Neural cell (in vitro differentiated cells): ENCODE measurements around the gene IQCH. TPM values are rescaled to one million over a fixed set of nuclear protein-coding genes. Genes with fewer than 3 reads are reported as not detected.

Source experiments
- H2AFZ ChIP-seq: fragments of 200-600, 300-800 bp; sonication (generic), shearing (Covaris generic); 2 replicates; pipeline ENCODE4 v1.6.0; 2014; ENCODE audit warnings: low read depth, mild to moderate bottlenecking, antibody characterized with exemption, low read length, moderate library complexity
- H3F3A ChIP-seq: fragments of 200-600 bp; shearing (Covaris generic); 2 replicates; pipeline ENCODE4 v1.6.1; 2016; ENCODE audit warnings: mild to moderate bottlenecking, moderate library complexity, mixed read lengths, antibody characterized with exemption, low read length; ENCODE audit not compliant: insufficient read depth, poor library complexity, severe bottlenecking
- H3K27ac ChIP-seq: fragments of 200-600, 300-800 bp; sonication (generic), shearing (Covaris generic); 2 replicates; pipeline ENCODE4 v1.5.1; 2014; ENCODE audit warnings: mild to moderate bottlenecking, low read length, moderate library complexity
- H3K27me3 ChIP-seq: fragments of 300-800, 200-600 bp; sonication (generic), shearing (Covaris generic); 2 replicates; pipeline ENCODE4 v1.6.0; 2014; ENCODE audit warnings: mild to moderate bottlenecking, low read depth, low read length, moderate library complexity; ENCODE audit not compliant: insufficient read depth
- H3K36me3 ChIP-seq: fragments of 300-800, 200-600 bp; sonication (generic), shearing (Covaris generic); 2 replicates; pipeline ENCODE4 v1.5.1; 2014; ENCODE audit warnings: mild to moderate bottlenecking, antibody characterized with exemption, low read length, moderate library complexity; ENCODE audit not compliant: insufficient read depth
- H3K4me2 ChIP-seq: fragments of 300-800, 200-600 bp; sonication (generic), shearing (Covaris generic); 2 replicates; pipeline ENCODE4 v1.6.0; 2014; ENCODE audit warnings: mild to moderate bottlenecking, low read length
- H3K4me3 ChIP-seq: fragments of 300-800, 200-600 bp; sonication (generic), shearing (Covaris generic); 2 replicates; pipeline ENCODE4 v1.5.1; 2014; ENCODE audit warnings: mild to moderate bottlenecking, low read length, moderate library complexity
- H3K79me2 ChIP-seq: fragments of 200-600 bp; shearing (Covaris generic); replicated peaks from 2 replicates; pipeline ENCODE4 v1.6.0; 2014; ENCODE audit warnings: mild to moderate bottlenecking, low read length, moderate library complexity; ENCODE audit not compliant: insufficient read depth
- H3K9ac ChIP-seq: fragments of 300-800, 200-600 bp; sonication (generic), shearing (Covaris generic); 2 replicates; pipeline ENCODE4 v1.6.1; 2016; ENCODE audit warnings: mild to moderate bottlenecking, low read length, mixed read lengths
- H3K9me2 ChIP-seq: fragments of 200-600 bp; shearing (Covaris generic); 2 replicates; pipeline ENCODE4 v1.6.1; 2016; ENCODE audit warnings: mild to moderate bottlenecking, low read length, mixed read lengths; ENCODE audit not compliant: insufficient read depth
- H3K9me3 ChIP-seq: fragments of 200-600, 300-800 bp; sonication (generic), shearing (Covaris generic); 2 replicates; pipeline ENCODE4 v1.6.1; 2016; ENCODE audit warnings: mild to moderate bottlenecking, mixed run types, low read length, moderate library complexity, mixed read lengths
- H4K20me1 ChIP-seq: fragments of 200-600 bp; shearing (Covaris generic); 2 replicates; pipeline ENCODE4 v1.6.1; 2016; ENCODE audit warnings: mild to moderate bottlenecking, mixed run types; ENCODE audit not compliant: insufficient read depth
- EP300 ChIP-seq: fragments of 450-650 bp; conservative IDR thresholded peaks from 2 replicates; pipeline ENCODE4 v1.6.1; 2014; ENCODE audit warnings: antibody characterized with exemption, mild to moderate bottlenecking, moderate library complexity; ENCODE audit not compliant: poor library complexity, severe bottlenecking
- EZH2 ChIP-seq: fragments of 200-600, 300-800 bp; shearing (Covaris generic), sonication (generic); IDR thresholded peaks from 2 replicates; pipeline ENCODE4 v1.6.1; 2014; ENCODE audit warnings: antibody characterized with exemption, low read length, borderline replicate concordance, mild to moderate bottlenecking; ENCODE audit not compliant: insufficient read depth, poor library complexity, severe bottlenecking
- MXI1 ChIP-seq: fragments of 450-650 bp; conservative IDR thresholded peaks from 2 replicates; pipeline ENCODE4 v1.6.1; 2014; ENCODE audit warnings: antibody characterized with exemption, mild to moderate bottlenecking; ENCODE audit not compliant: poor library complexity, severe bottlenecking
- POLR2AphosphoS5 ChIP-seq: IDR thresholded peaks from 2 replicates; pipeline ENCODE4 v1.6.1; 2012
- RAD21 ChIP-seq: fragments of 450-650 bp; conservative IDR thresholded peaks from 2 replicates; pipeline ENCODE4 v1.6.1; 2014; ENCODE audit warnings: antibody characterized with exemption, mild to moderate bottlenecking, moderate library complexity
- REST ChIP-seq: IDR thresholded peaks from 2 replicates; pipeline ENCODE4 v1.6.1; 2012; ENCODE audit warnings: borderline replicate concordance
- SMC3 ChIP-seq: fragments of 450-650 bp; conservative IDR thresholded peaks from 2 replicates; pipeline ENCODE4 v1.6.1; 2014; ENCODE audit warnings: antibody characterized with exemption, mild to moderate bottlenecking, moderate library complexity; ENCODE audit not compliant: poor library complexity
- TAF1 ChIP-seq: IDR thresholded peaks from 2 replicates; pipeline ENCODE4 v1.6.1; 2012; ENCODE audit warnings: low read depth
- polyA plus RNA-seq: library from polyadenylated mRNA; depleted of rRNA; stranded (reverse); fragments of >200 nt; gene quantifications from 2 replicates; pipeline ENCODE4 v1.2.3, GENCODE V29; 2014
- TF ChIP-seq, protein P1 (sequence below): fragments of 450-650 bp; IDR thresholded peaks from 2 replicates; pipeline ENCODE4 v1.5.1; 2014; ENCODE audit warnings: antibody characterized with exemption, mild to moderate bottlenecking, moderate library complexity; ENCODE audit not compliant: poor library complexity, severe bottlenecking

IQCH gene
- polyA plus RNA-seq, 1 donor from 2014 or later, result 2.8 TPM

DNA sequence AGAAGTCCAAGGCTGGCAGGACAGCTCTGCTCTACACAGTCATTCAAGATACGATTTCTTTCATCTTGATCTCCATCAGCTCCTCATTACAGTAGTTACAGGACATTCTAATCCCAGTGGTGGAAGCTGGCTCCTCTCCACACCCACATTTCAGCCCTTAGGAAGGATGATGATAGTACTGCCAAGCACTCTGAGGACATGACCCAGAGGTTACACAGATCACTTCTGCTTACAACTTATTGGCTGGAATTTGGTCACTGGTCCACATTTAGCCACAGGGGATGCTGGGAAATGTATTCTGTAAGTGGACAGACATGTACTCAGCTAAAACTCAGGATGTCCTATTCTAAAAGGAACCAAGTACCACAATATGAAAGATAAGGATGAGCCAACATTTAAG lies 77.1 kb downstream of the IQCH start:
- no peaks in the 10 kb centered on the region for H3K79me2 ChIP-seq
- H3K4me3 ChIP-seq, result no peak overlapping the region
- H3K36me3 ChIP-seq, result no peaks in the 10 kb centered on the region
- no peak overlapping the region for H3K9ac ChIP-seq
- H3K9me2 ChIP-seq, result no peaks in the 10 kb centered on the region
- H3F3A ChIP-seq, result no peaks in the 10 kb centered on the region
- H4K20me1 ChIP-seq, result no peaks in the 10 kb centered on the region
- no peak for TF ChIP-seq SMC3
- no peak for TF ChIP-seq REST
- TF ChIP-seq MXI1, result no peak
- TF ChIP-seq RAD21, result no peak
- no peak for TF ChIP-seq EZH2
- TF ChIP-seq, protein P1, sequence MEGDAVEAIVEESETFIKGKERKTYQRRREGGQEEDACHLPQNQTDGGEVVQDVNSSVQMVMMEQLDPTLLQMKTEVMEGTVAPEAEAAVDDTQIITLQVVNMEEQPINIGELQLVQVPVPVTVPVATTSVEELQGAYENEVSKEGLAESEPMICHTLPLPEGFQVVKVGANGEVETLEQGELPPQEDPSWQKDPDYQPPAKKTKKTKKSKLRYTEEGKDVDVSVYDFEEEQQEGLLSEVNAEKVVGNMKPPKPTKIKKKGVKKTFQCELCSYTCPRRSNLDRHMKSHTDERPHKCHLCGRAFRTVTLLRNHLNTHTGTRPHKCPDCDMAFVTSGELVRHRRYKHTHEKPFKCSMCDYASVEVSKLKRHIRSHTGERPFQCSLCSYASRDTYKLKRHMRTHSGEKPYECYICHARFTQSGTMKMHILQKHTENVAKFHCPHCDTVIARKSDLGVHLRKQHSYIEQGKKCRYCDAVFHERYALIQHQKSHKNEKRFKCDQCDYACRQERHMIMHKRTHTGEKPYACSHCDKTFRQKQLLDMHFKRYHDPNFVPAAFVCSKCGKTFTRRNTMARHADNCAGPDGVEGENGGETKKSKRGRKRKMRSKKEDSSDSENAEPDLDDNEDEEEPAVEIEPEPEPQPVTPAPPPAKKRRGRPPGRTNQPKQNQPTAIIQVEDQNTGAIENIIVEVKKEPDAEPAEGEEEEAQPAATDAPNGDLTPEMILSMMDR, result no peak
- TF ChIP-seq TAF1, result no peak
- no peak for TF ChIP-seq EP300
- TF ChIP-seq POLR2AphosphoS5, result no peak
- H3K27me3 ChIP-seq, result no peaks in the 10 kb centered on the region
- no peak overlapping the region for H3K4me2 ChIP-seq
- no peaks in the 10 kb centered on the region for H3K9me3 ChIP-seq
- no peak overlapping the region for H2AFZ ChIP-seq
- no peak overlapping the region for H3K27ac ChIP-seq

DNA sequence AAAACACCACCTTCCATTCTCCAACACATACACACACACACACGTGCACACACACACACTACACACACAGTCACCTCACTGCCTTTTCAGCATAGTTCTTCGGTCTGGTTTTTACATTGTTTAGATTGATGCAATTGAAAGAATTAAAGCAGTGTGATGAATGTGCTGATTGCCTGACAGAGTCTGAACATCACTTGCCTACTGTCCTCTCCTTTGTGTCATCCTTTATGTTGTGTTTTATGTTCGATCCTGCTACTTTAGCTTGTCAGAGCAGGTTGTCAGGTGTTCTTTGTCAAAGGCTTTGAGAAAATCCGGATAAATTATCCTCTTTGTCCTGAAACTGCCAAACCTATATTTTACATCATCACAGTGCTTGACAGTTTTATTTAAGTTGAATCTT lies 80.4 kb downstream of the IQCH start:
- no peaks in the 10 kb centered on the region for H4K20me1 ChIP-seq
- no peaks in the 10 kb centered on the region for H3F3A ChIP-seq
- TF ChIP-seq EP300 (peak; percentile 86), POLR2AphosphoS5 (peak; percentile 64)
- TF ChIP-seq, protein P1, result no peak
- peak overlapping the region; percentile 17 for H3K4me3 ChIP-seq
- no peaks in the 10 kb centered on the region for H3K9me2 ChIP-seq
- H3K9me3 ChIP-seq, result no peaks in the 10 kb centered on the region
- no peaks in the 10 kb centered on the region for H3K27me3 ChIP-seq
- peak overlapping the region; percentile 6 for H3K9ac ChIP-seq
- H3K36me3 ChIP-seq, result no peaks in the 10 kb centered on the region
- H3K79me2 ChIP-seq, result no peaks in the 10 kb centered on the region
- no peak overlapping the region for H3K4me2 ChIP-seq
- H3K27ac ChIP-seq, result peak overlapping the region; percentile 70
- no peak overlapping the region for H2AFZ ChIP-seq
